Measurements from ENCODE around the gene ZNRF1.

GRCh38 chr16:75014318-75014717 is 15.5 kb downstream of the ZNRF1 start:
- TF ChIP-seq MAX (IDR thresholded peaks at IDR 0.05), result no peak
- TF ChIP-seq CEBPB (IDR thresholded peaks at IDR 0.05), result no peak
- TF ChIP-seq FOXM1 (IDR thresholded peaks at IDR 0.05; ENCODE audit: borderline replicate concordance, low read depth), result no peak
- no peak for TF ChIP-seq EP300 (IDR thresholded peaks at IDR 0.05; ENCODE audit: borderline replicate concordance)
- no peak for TF ChIP-seq EGR1 (IDR thresholded peaks at IDR 0.05)
- no peak for TF ChIP-seq CREB1 (IDR thresholded peaks at IDR 0.05; ENCODE audit: low read depth)
- TF ChIP-seq REST (IDR thresholded peaks at IDR 0.05; ENCODE audit: low read depth), result no peak

All from Ishikawa (cell line).